ENCODE data around the gene TRIM17. TPM values are rescaled to one million over a fixed set of nuclear protein-coding genes. Genes with fewer than 3 reads are reported as not detected.

TRIM17 gene
- total RNA-seq, 2 donors from 2014 or later: not detected

GRCh38 chr1:228390649-228391048 lies 26.0 kb downstream of the TRIM17 start:
- no peak for TF ChIP-seq CTCF (IDR thresholded peaks at IDR 0.05)
- H3K4me1 ChIP-seq: peaks cover 0 to 15% of the 10 kb centered on the region in 2 donors

GRCh38 chr1:228387321-228387720 lies 29.3 kb downstream of the TRIM17 start:
- no peak overlapping the region for H3K27ac ChIP-seq
- no peaks in the 10 kb centered on the region for H3K27me3 ChIP-seq
- no peak for DNase-seq (ENCODE audit: low spot score)
- no peak for TF ChIP-seq CTCF (IDR thresholded peaks at IDR 0.05)
- H3K9me3 ChIP-seq: no peaks in the 10 kb centered on the region
- H3K36me3 ChIP-seq: no peaks in the 10 kb centered on the region
- H3K4me1 ChIP-seq: no peaks in the 10 kb centered on the region
- no peak overlapping the region for H3K4me3 ChIP-seq

More at GRCh38 chr1:228390649-228391048, 26.0 kb downstream of the TRIM17 start:
- no peak for DNase-seq (ENCODE audit: low spot score)
- Histone ChIP-seq H3K36me3 (peaks cover 9% of the 10 kb centered on the region), H3K4me3 (no peak overlapping the region), H3K9me3 (no peaks in the 10 kb centered on the region), H3K27me3 (no peaks in the 10 kb centered on the region), H3K27ac (no peak overlapping the region)

GRCh38 chr1:228385232-228385631 lies 31.4 kb downstream of the TRIM17 start:
- no peaks in the 10 kb centered on the region for H3K9me3 ChIP-seq
- H3K27me3 ChIP-seq: no peaks in the 10 kb centered on the region
- no peaks in the 10 kb centered on the region for H3K4me1 ChIP-seq
- TF ChIP-seq CTCF (IDR thresholded peaks at IDR 0.05): no peak
- no peak overlapping the region for H3K4me3 ChIP-seq
- no peaks in the 10 kb centered on the region for H3K36me3 ChIP-seq
- DNase-seq (ENCODE audit: low spot score): no peak
- H3K27ac ChIP-seq: no peak overlapping the region

GRCh38 chr1:228383773-228384172 lies 32.9 kb downstream of the TRIM17 start:
- H3K27ac ChIP-seq: no peak overlapping the region
- no peak for TF ChIP-seq CTCF (IDR thresholded peaks at IDR 0.05)
- H3K27me3 ChIP-seq: no peaks in the 10 kb centered on the region
- no peak for DNase-seq (ENCODE audit: low spot score)
- no peaks in the 10 kb centered on the region for H3K9me3 ChIP-seq
- no peak overlapping the region for H3K4me3 ChIP-seq
- peaks cover 3% of the 10 kb centered on the region for H3K36me3 ChIP-seq
- H3K4me1 ChIP-seq: peaks cover 0 to 9% of the 10 kb centered on the region in 2 donors

GRCh38 chr1:228381356-228381755 lies 35.3 kb downstream of the TRIM17 start:
- no peak for TF ChIP-seq CTCF (IDR thresholded peaks at IDR 0.05)
- H3K4me1 ChIP-seq: peaks cover 0 to 19% of the 10 kb centered on the region in 2 donors
- no peaks in the 10 kb centered on the region for H3K9me3 ChIP-seq
- H3K4me3 ChIP-seq: no peak overlapping the region
- peaks cover 23% of the 10 kb centered on the region for H3K36me3 ChIP-seq
- no peaks in the 10 kb centered on the region for H3K27me3 ChIP-seq
- no peak overlapping the region for H3K27ac ChIP-seq
- DNase-seq (ENCODE audit: low spot score): no peak

GRCh38 chr1:228379666-228380065 lies 37.0 kb downstream of the TRIM17 start:
- no peak for TF ChIP-seq CTCF (IDR thresholded peaks at IDR 0.05)
- DNase-seq (ENCODE audit: low spot score): no peak
- H3K36me3 ChIP-seq: peaks cover 36% of the 10 kb centered on the region
- peak overlapping the region in 1 of 2 donors; percentile 92 for H3K27ac ChIP-seq
- H3K4me1 ChIP-seq: peaks cover 0 to 28% of the 10 kb centered on the region in 2 donors
- no peaks in the 10 kb centered on the region for H3K27me3 ChIP-seq
- no peak overlapping the region for H3K4me3 ChIP-seq
- H3K9me3 ChIP-seq: no peaks in the 10 kb centered on the region
